Liver (tissue), 3 donors: ENCODE measurements around the gene FIGNL1.

Experiments used
- ATF3 ChIP-seq: IDR thresholded peaks from 2 replicates; pipeline ENCODE4 v1.6.1; 2016; ENCODE audit warnings: antibody characterized with exemption
- CTCF ChIP-seq: fragments of 150-350 bp; IDR thresholded peaks from 2 replicates; pipeline ENCODE4 v1.5.1; 2017; ENCODE audit warnings: improper control_type of control experiment, low read depth, low read length; ENCODE audit not compliant: missing input control
- EGR1 ChIP-seq, 2 donors: IDR thresholded peaks; 2 replicates each; pipeline ENCODE4 v1.6.1; 2016 to 2018; ENCODE audit warnings: antibody characterized with exemption in 2 of 2, low read depth in 2 of 2
- GABPA ChIP-seq, 2 donors: IDR thresholded peaks in 1 of 2; conservative IDR thresholded peaks in 1 of 2; 2 replicates each; pipeline ENCODE4 v1.6.1; 2016; ENCODE audit warnings: antibody characterized with exemption in 2 of 2, mild to moderate bottlenecking in 1 of 2, moderate library complexity in 1 of 2
- NR2F2 ChIP-seq: IDR thresholded peaks from 2 replicates; pipeline ENCODE4 v1.6.1; 2016; ENCODE audit warnings: antibody characterized with exemption
- RAD21 ChIP-seq, 2 donors: IDR thresholded peaks; 2 replicates each; pipeline ENCODE4 v1.6.1; 2016; ENCODE audit warnings: antibody characterized with exemption in 2 of 2, mild to moderate bottlenecking in 2 of 2
- RXRA ChIP-seq, 2 donors: IDR thresholded peaks; 2 replicates each; pipeline ENCODE4 v1.6.1; 2017 to 2018; ENCODE audit warnings: antibody characterized with exemption in 2 of 2, mild to moderate bottlenecking in 1 of 2
- SP1 ChIP-seq: IDR thresholded peaks from 2 replicates; pipeline ENCODE4 v1.6.1; 2018; ENCODE audit warnings: antibody characterized with exemption, mild to moderate bottlenecking
- TAF1 ChIP-seq: conservative IDR thresholded peaks from 2 replicates; pipeline ENCODE4 v1.6.1; 2016; ENCODE audit warnings: antibody characterized with exemption, mild to moderate bottlenecking
- YY1 ChIP-seq: IDR thresholded peaks from 2 replicates; pipeline ENCODE4 v1.6.1; 2016; ENCODE audit warnings: antibody characterized with exemption, mild to moderate bottlenecking
- TF ChIP-seq, protein P1 (sequence below): IDR thresholded peaks from 2 replicates; pipeline ENCODE4 v1.6.1; 2016; ENCODE audit warnings: antibody characterized with exemption
- TF ChIP-seq, protein P2 (sequence below): IDR thresholded peaks from 2 replicates; pipeline ENCODE4 v1.6.1; 2016; ENCODE audit warnings: antibody characterized with exemption, mild to moderate bottlenecking
- TF ChIP-seq, protein P3 (sequence below): IDR thresholded peaks from 2 replicates; pipeline ENCODE4 v1.6.1; 2016; ENCODE audit warnings: antibody characterized with exemption
- donor health status: healthy.
- donor health status: healthy.

DNA sequence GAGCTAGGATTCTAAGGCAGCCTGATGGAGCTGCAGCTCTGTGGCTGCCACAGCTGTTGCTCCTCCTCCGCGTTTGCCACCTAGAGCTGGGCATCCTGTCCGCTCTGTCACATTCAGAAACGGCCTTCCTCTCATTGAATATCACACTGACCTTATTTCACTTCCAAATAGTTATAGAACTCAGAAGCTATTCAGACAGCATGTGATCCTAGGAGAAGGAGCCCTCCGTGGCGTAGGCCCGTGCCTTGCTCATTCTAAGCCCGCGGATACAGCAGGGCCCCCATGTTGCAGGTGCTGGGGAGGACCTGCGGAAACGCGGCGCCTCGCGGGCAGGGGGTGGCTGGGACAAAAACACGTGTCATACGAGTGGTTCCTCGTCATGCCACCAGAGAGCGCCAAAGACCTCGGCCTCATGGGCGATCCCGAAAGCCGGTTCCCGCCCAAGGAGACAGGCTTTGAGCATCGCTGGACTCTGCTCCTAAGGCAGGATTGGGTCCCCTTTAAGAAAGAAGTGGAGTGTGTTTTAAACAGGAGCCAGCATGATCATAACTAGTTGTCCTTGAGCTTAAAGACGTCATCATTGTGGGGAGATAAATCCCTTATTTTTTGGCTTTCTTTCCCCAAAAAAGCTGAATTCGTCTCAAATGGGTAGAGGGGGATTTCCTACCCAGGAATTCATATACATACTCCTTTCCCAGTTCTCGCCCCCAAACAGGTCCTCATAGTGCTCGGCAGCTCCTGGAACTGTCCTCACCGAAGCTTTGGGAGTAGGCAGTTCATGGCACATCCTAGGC is 17.9 kb upstream of the FIGNL1 start:
- TF ChIP-seq TAF1 (no peak), CTCF (peak; percentile 84), ATF3 (no peak), SP1 (no peak), YY1 (no peak), RXRA (IDR thresholded peaks at IDR 0.05) (peak in 1 of 2 donors; percentile 29), NR2F2 (no peak), EGR1 (IDR thresholded peaks at IDR 0.05; ENCODE audit: low read depth in 2 of 2) (no peak), GABPA (IDR thresholded peaks at IDR 0.05 in 1 of 2, conservative IDR thresholded peaks at IDR 0.05 in 1 of 2) (no peak), RAD21 (IDR thresholded peaks at IDR 0.05) (peak; percentile 98 to 99)
- TF ChIP-seq, protein P1, sequence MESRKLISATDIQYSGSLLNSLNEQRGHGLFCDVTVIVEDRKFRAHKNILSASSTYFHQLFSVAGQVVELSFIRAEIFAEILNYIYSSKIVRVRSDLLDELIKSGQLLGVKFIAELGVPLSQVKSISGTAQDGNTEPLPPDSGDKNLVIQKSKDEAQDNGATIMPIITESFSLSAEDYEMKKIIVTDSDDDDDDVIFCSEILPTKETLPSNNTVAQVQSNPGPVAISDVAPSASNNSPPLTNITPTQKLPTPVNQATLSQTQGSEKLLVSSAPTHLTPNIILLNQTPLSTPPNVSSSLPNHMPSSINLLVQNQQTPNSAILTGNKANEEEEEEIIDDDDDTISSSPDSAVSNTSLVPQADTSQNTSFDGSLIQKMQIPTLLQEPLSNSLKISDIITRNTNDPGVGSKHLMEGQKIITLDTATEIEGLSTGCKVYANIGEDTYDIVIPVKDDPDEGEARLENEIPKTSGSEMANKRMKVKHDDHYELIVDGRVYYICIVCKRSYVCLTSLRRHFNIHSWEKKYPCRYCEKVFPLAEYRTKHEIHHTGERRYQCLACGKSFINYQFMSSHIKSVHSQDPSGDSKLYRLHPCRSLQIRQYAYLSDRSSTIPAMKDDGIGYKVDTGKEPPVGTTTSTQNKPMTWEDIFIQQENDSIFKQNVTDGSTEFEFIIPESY, result no peak
- TF ChIP-seq, protein P2, sequence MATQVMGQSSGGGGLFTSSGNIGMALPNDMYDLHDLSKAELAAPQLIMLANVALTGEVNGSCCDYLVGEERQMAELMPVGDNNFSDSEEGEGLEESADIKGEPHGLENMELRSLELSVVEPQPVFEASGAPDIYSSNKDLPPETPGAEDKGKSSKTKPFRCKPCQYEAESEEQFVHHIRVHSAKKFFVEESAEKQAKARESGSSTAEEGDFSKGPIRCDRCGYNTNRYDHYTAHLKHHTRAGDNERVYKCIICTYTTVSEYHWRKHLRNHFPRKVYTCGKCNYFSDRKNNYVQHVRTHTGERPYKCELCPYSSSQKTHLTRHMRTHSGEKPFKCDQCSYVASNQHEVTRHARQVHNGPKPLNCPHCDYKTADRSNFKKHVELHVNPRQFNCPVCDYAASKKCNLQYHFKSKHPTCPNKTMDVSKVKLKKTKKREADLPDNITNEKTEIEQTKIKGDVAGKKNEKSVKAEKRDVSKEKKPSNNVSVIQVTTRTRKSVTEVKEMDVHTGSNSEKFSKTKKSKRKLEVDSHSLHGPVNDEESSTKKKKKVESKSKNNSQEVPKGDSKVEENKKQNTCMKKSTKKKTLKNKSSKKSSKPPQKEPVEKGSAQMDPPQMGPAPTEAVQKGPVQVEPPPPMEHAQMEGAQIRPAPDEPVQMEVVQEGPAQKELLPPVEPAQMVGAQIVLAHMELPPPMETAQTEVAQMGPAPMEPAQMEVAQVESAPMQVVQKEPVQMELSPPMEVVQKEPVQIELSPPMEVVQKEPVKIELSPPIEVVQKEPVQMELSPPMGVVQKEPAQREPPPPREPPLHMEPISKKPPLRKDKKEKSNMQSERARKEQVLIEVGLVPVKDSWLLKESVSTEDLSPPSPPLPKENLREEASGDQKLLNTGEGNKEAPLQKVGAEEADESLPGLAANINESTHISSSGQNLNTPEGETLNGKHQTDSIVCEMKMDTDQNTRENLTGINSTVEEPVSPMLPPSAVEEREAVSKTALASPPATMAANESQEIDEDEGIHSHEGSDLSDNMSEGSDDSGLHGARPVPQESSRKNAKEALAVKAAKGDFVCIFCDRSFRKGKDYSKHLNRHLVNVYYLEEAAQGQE, result no peak
- TF ChIP-seq, protein P3, sequence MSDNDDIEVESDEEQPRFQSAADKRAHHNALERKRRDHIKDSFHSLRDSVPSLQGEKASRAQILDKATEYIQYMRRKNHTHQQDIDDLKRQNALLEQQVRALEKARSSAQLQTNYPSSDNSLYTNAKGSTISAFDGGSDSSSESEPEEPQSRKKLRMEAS, result no peak
